Pulmonary artery endothelial cell (primary cell): ENCODE measurements around the gene TLR6. TPM values are rescaled to one million over a fixed set of nuclear protein-coding genes. Genes with fewer than 3 reads are reported as not detected.

Experiments
- DNase-seq: peaks from one replicate; pipeline ENCODE4 v3.0.0-alpha.2; 2011; ENCODE audit warnings: low read depth, low spot score
- total RNA-seq: library from RNA; depleted of rRNA; stranded (reverse); fragments of >200 nt; gene quantifications from 2 replicates; pipeline ENCODE4 v1.2.3, GENCODE V29; 2014

The TLR6 gene
- total RNA-seq, 1 donor from 2014 or later = 1.2 TPM

DNA sequence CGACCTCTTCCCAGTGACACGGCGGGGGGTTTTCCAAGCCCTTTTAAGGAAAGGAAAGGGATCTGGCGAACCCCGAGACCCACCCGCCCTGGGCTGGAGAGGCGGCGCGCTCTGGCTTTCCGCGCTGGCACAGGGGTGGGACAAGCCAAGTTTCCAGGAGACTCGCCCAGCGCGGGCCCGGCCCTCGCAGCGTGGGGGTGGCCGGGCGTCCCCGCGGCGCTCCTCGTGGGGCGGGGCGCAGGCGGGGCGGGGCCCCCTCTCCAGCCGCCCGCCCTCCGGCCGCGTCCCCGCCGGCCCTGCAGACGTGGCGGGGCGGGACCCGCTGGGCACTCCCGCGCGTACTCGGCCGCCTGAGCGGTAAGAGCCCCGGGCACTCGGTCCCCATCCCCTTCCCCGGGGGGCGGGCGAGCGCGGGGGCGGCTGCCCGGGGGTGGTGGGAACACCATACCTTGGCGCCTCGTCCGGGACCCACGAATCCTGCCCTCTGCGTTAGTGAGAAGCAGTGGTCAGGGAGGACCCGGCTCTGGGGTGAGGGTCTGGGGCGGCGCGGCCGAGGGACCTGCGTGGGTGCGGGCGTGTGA is 11.0 kb upstream of the TLR6 start, which contains the start of gene FAM114A1:
Gene FAM114A1, plus strand, starts transcription at position 329 of the 581 bp plus-strand sequence. CDS start 10,273 bp downstream, outside the sequence.
- peak; percentile 49 for DNase-seq

DNA sequence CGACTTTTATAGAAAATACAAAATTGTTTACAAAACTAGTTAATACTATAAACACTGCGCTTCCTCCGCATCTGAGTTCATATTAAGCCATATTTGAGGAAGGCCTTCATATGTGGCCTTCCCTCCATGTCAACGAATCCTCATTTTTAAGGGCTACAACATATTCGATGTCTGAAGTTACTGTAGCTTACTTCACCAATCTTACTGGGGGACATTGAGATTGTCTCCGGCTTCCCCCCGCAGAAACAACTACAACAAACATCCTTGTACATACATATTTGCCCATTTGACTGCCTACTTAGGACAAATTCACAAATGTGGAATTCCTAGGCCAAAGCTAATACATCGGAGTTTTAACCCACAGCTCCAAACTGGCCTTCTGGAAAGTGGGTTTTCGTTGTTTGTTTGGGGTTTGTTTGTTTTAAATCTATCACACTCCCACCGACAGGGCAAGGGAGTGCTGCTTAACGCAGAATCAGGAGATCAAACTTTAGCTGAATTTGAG is 10.4 kb upstream of the TLR6 start:
- DNase-seq = no peak

DNA sequence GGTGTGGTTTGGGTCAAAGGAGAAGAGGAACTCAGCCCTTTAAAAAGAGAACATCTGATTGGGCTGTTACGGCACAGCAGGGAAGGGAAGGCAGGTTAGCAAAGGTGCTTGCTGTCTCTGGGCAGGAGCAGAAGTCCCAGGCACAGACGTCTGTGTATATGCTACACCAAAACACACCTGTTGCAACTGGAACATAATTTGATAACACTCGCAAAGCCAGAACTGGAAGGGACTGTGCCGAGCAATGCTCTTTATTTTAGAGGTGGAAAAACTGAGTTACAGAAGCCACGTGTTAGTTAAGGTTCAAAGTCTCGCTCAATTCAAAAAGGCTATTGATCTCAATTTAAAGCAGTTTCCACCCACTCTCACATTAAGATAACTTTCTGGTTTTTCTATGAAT is 8.8 kb upstream of the TLR6 start:
- no peak for DNase-seq

DNA sequence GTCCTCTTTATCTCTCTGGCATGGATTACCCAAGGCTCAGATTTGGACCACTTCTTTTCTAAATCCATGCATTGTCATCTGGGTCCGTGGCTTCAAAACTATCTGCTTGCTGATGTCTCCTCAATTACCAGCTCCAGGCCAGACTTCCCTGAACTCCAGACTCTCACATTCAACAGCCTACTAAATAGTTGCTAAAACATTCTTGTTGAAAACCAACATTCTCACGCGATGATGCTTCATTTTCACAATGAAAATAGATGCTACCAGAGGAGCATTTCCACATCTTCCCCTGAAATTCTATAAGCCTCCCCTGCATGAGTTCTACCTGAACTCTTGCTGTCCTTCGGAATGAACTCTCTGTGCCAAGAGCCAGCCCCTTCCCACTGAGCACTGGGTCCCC is 5.2 kb upstream of the TLR6 start:
- no peak for DNase-seq

DNA sequence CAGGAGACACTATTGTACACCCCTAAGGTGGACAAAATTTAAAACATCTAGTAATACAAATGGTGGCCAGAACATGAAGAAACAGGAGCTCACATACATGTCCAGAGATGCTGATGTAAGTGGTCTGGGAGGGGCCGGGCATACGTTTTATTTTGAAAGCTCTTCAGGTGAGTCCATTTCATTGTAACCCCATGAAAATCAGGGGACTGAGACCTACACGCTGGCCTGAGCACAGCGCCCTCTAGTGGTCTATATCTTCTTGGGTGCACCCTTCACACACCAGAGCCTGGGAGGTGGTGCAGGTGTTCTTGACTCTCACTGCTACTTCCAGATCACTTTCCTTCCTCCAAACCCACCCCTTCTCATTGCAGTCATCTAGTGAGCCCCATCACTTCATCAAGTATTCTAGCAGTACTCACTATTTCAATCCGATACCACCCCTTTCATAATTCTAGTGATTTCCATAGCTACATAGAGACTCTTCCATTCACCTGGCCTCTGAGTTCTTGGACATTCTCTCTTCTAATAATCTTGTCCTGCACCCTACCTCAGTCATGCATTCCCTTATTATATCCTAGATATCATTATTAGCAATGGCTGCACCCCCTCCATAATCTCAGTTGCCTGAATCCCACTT is 4.3 kb upstream of the TLR6 start:
- no peak for DNase-seq

DNA sequence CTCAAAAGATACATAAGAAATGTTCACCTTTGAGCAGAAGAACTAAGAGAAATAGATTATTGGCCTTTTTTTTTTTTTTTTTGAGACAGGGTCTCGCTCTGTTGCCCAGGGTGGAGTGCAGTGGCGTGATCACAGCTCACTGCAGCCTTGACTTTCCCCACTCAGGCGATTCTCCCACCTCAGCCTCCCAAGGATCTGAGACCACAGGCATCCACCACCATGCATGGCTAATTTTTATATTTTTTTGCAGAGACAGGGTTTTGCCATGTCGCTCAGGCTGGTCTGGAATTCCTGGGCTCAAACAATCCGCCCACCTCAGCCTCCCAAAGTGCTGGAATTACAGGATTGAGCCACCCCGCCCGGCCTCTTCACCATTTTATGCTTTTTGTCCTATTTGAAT is 2.9 kb upstream of the TLR6 start:
- DNase-seq = no peak

DNA sequence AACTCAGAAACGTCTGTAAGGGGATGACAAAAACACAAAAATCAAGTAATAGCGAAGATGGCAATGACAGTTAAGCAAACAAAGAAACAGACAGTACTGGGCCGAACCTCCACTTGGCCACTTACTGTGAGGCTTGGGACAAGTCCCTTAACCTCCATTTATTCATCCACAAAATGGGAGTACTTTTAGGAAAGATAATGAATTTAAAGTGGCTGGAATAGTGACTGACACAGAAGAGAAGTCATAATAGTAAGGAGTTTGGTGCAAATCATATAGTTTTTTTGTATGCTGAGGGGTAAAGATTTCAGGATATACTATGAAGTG is 1.4 kb upstream of the TLR6 start:
- DNase-seq = no peak

DNA sequence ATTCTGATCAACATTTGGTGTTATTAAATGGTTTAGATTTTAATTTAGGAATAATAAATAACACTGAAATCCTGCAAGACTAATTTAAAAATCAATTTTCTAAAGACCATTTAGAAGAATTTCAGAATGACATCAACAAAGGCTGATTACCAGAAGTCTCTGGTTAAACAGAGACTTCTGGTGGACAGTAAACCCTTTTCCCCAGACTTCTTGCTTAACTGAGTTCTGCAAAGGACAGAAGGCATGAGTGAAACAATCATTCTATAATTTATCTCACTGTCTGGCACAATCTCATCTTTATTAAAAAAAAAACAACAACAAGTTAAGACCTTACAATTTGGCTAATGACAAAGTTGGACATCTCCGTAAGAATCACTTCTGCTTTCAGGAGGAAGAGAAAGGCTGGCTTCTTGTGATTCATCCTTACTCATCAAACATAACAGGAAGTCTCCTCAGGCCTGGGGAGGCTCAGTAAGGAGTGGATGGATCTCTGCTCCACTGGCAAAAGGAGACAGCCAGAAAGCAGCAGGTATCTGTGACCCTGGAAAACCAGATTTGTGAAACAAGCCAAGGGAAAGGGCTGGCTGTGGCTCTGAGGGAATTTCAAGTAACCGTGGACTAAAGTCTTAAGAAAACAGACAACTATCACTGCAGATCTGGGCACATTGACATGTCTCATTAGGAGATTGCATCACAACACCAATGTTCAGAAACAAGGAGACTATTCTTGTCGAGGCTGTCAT is 908 bp upstream of the TLR6 start:
- DNase-seq = peak; percentile 53

DNA sequence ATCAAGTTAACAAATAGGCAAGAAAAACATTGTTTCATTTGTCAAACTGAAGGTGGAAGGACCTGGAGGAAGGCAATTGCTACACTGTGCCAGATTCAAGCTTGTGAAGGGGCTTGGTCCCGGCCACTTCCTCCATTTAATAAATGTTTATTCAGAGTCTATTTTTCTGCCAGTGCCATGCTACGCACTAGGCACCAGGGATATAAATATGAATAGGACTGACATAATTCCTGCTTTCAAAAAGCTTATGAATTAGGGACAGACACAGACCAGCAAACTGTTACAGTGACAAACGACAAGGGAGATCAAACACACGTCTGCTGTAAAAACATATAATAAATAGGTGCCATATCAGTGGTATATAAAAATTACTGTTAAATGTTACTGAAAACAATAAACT is 571 bp downstream of the TLR6 start:
- DNase-seq = no peak

DNA sequence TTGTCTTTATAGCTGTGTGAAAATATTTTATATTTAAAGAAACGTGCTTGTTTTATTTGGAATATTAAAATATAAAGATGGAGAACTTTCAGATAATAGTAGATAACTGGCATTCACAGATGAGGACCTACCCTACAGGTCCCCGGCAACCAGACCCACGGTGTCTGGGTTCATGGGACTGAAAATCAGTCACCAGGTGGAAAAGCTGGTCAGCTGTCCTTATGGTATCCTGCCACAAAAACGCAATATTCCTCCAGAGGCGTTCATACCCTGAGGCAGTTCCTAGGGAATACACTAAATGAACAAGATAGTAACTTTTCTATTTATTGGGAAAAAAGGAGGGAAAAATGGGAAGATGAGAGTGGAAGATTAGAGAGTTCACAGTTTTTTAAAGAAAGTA is 1.2 kb downstream of the TLR6 start:
- DNase-seq = no peak

DNA sequence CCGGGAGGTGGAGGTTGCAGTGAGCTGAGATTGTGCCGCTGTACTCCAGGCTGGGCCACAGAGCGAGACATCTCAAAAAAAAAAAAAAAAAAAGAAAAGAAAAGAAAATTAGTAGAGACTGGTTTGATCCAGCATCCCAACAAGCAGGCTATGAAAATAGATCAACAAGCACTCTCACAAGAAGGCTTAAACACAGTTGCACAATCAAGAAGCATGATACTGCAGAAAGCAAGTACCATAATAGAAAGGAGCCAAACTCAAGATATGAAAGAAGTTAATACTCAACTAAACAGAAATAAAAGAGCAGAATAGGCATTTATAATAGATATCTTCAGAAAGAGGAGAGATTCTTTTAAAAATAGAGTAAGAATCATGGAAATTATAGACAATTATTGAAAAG is 10.6 kb downstream of the TLR6 start:
- no peak for DNase-seq

DNA sequence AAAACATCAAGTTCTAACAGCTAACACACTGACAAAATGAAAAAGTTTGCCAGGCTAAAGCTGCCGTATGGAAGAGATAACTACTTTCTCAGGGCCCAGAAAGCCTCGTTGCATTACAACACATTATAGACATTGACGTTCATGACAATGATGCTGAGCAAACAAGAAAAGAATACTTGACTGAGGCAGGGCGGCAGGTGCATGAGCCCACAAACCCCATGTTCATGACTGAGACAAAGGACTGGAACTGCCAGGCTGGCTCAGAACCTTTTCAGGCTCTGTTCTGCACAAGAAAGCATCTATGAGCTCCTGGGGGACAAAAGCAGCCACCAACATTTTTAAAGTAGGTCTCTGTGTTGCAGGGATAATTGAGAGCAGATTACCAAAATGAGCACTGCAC is 13.6 kb downstream of the TLR6 start:
- no peak for DNase-seq

DNA sequence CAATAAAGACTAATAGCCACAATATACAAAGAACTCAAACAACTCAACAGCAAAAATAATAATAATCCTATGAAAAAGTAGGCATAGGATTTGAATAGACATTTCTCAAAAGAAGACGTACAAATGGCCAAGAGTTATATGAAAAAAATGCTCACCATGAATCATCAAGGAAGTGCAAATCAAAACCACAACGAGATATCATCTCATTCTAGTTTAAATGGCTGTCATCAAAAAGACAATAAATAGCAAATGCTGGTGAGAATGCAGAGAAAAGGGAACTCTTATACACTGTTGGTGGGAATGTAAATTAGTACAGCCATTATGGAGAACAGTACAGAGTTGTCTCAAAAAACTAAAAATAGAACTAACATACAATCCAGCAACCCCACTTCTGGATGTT is 18.8 kb downstream of the TLR6 start:
- no peak for DNase-seq

DNA sequence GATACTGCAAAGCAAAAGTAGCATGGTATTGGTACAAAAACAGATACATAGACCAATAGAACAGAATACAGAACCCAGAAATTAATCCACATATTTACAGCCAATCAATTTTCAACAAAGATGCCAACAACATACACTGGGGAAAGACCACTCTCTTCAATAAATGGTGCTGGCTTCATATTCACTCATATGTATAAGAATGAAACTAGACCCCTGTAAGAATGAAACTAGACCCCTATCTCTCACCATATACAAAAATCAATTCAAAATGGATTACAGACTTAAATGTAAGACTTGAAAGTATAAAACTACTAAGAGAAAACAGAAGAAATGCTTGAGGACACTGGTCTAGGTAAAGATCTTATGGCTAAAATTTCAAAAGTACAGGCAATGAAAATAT is 19.3 kb downstream of the TLR6 start:
- no peak for DNase-seq

DNA sequence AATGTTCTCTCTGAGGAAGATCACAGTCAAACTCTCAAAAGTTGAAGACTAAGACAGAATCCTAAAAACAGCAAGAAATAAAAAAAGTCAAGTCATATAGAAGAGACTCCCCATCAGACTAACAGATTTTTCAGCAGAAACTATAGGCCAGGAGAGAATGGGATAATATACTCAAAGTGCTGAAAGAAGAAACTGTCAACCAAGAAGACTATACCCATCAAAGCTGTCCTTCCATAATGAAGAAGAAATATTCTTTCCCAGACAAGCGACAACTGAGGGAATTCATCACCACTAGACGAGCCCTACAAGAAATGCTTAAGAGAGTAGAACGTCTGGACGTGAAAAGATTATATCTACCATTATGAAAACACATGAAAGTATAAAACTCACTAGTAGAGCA is 22.0 kb downstream of the TLR6 start:
- no peak for DNase-seq

DNA sequence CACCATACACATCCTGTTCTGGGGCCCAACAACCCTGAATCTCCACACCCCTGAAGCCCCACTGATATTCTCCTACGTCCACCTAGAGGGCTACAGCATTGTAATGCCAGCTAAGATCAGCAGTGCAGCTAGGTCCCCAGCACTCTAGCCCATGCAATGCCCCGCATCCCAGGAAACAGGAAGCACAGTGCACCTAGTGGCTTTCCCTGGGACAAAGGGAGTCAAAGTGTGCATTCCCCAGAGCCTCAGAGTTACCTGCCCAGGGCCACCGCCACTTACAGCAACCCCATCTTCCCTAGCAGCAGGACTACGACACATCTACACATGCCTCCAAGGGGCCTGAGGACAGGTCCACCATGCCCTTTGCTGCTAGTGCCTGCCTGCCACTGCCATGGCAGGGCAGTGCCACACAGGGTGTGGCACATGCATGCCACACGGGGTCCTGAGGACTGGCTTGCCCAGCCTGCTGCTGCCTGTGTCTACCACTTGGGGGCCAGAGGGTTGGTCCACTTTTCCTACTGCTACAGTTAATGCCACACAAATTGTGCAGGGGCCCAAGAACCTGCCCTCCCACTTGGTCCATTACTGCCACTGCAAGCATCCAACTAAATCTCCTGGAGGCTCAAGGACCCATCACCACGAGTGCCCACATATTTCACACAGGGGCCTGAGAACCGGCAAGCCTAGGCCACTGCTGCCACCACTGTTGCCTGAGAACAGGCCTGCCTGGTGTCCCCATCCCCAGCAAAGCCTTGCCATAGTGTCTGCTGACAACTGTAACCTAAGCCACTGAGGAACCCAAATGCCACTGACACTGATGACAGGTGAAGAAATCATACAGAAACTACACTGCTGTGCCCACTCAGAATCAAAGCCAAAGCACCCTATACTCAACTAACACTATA is 23.7 kb downstream of the TLR6 start:
- DNase-seq = no peak

DNA sequence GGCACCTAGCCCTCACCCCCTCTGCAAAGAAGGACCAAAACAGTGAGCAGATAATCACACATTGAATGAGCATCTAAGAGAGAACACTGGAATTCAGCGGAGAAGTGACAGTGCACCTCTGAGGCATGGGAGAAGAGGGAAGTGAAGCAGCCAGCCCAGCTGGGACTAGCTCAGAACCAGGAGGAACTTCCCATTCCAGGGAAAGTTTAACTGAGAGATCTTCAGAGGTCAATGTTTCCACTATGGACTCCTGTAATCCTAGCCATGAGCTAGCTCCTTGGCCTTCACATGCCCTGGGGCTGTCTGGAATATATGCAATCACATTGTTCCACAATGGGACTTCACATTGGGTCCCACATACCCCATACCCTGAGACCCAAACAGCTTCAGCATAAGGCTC is 24.4 kb downstream of the TLR6 start:
- no peak for DNase-seq

DNA sequence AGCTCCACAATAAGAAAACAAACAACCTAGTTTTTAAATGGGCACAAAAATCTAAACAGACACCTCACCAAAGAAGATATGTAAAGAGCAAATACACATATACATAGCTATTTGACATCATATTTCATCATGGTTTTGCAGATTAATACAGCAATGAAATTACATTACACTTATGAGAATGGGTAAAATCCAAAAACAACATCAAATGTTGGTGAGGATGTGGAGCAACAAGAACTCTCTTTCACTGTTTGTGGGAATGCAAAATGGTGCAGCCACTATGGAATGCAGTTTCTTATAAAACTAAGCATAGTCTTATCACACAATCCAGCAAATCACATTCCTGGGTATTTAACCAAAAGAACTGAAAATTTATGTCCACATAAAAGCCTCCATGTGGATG is 25.0 kb downstream of the TLR6 start:
- no peak for DNase-seq

DNA sequence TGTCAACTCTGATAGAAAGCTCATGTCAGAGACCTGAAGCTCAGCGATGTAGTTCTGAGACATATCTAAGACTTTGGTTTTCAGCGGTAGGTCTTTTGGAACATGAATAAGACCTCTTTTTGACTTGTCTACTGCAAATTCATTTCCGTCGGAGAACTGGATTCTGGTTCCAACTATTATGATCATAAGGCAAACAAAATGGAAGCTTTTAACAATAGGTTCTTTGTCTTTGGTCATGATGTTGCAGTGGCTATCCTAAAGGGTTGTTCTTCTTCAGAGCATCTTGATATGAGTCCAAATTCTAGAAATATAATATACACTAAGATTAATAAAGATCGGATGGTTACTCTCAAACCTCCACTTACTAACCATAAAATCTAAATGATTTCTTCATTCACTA is 27.4 kb downstream of the TLR6 start:
- no peak for DNase-seq

DNA sequence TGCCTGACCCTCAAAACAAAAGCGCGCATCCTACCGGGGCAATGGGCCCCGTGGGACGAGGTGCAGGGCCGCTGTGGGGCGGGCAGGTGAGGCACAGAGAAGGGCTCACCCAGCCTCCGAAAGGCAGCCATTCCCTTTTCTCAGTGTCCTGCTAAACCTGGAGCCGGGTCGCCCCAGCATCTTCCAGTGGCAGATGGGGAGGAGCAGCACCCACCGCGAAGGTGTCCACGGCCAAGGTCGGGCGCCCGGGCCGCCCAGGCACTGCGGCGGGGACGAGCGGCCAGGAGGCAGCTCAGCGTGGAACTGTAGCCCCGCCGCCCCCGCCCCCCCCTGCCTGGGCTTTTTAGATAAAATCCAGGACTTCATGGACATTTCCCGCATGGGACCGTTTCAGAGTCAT is 32.9 kb downstream of the TLR6 start:
- no peak for DNase-seq

DNA sequence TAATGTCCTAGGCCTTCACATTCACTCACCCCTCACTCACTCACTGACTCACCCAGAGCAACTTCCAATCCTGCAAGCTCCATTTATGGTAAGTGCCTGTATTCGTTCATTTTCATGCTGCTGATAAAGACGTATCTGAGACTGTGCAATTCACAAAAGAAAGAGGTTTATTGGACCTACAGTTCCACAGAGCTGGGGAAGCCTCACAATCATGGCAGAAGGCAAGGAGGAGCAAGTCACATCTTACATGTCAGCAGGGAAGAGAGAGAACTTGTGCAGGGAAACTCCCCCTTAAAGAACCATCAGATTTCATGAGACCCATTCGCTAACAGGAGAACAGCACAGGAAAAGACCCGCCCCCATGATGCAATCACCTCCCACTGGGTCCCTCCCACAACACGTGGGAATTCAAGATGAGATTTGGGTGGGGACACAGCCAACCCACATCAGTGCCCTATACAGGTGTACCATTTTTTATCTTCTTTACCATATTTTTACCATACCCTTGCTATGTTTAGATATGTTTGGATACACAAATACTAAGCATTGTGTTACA is 33.8 kb downstream of the TLR6 start:
- no peak for DNase-seq

DNA sequence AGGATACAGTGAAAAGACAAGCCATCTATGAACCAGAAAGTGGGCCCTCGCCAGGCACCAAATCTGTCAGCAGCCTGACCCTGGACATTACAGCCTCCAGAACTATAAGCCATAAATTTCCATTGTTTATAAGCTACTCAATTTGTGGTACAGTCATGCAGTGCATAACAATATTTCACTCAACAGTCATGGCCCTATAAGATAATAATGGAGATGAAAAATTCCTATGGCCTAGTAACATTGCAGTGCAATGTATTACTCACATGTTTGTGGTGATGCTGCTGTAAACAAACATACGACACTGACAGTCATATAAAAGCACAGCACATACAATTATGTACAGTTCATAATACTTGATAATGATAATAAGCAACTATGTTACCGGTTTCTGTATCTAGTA is 34.9 kb downstream of the TLR6 start:
- no peak for DNase-seq
